ENCODE data around the gene KLHL20. TPM values are rescaled to one million over a fixed set of nuclear protein-coding genes. Genes with fewer than 3 reads are reported as not detected.

The KLHL20 gene
- total and polyA plus RNA-seq, 12 donors, result 4.6 to 42.5 (median 23.8) TPM

GRCh38 chr1:173827611-173828010 lies 112.8 kb downstream of the KLHL20 start:
- no peaks in the 10 kb centered on the region for H3K36me3 ChIP-seq (replicated peaks in 1 of 2)
- intact Hi-C loops (cut with DNase I), result loop anchor here in 1 of 2 donors (10.0 kb wide), 1 partner anchor 393 kb away; no protein-coding TSS in a partner anchor
- TF ChIP-seq CTCF (IDR thresholded peaks at IDR 0.05) (no peak), POLR2A (IDR thresholded peaks at IDR 0.05) (no peak)
- WGBS, 4 donors, result 82 to 100% (median 85%) methylated on average over 2 of the region's 2 CpGs
- H3K4me3 ChIP-seq, result no peak overlapping the region
- DNase-seq, result no peak
- no peaks in the 10 kb centered on the region for H3K9me3 ChIP-seq (replicated peaks in 1 of 3)
- H3K27ac ChIP-seq, result no peak overlapping the region
- H3K4me1 ChIP-seq (replicated peaks in 1 of 2), result peaks cover 4 to 7% of the 10 kb centered on the region in 2 donors
- no peaks in the 10 kb centered on the region for H3K27me3 ChIP-seq

- TF ChIP-seq POLR2A (IDR thresholded peaks at IDR 0.05) (no peak), CTCF (IDR thresholded peaks at IDR 0.05) (no peak)
- H3K27ac ChIP-seq, result no peak overlapping the region
- no peaks in the 10 kb centered on the region for H3K27me3 ChIP-seq
- 93 to 95% (median 95%) methylated on average over 1 of the region's 1 CpG for WGBS, 4 donors
- peaks cover 0 to 14% of the 10 kb centered on the region in 2 donors for H3K36me3 ChIP-seq (replicated peaks in 1 of 2)
- intact Hi-C loops (cut with DNase I), result no loop called here
- H3K4me1 ChIP-seq (replicated peaks in 1 of 2), result no peaks in the 10 kb centered on the region
- H3K9me3 ChIP-seq (replicated peaks in 1 of 3), result no peaks in the 10 kb centered on the region
- no peak overlapping the region for H3K4me3 ChIP-seq
- no peak for DNase-seq
These were observed 118.0 kb downstream of the KLHL20 start for GRCh38 chr1:173832748-173833147.

Small RNA genes lying within 50 kb of the gene (small RNA-seq; reads per million reads assigned to genes)
- 0 reads per million in 2 donors for gene BX248409.1
- 0 reads per million in 2 donors for gene RF00019

Other genes starting within 250 kb of the KLHL20 start
- 100 to 1,000 TPM; 241 to 461 (median 308) TPM for gene PRDX6, start 237.6 kb upstream of the KLHL20 start, total RNA-seq
- 100 to 1,000 TPM; 171 to 444 (median 434) TPM for gene PRDX6, start 237.6 kb upstream of the KLHL20 start, polyA plus RNA-seq
- gene SLC9C2, start 111.9 kb upstream of the KLHL20 start, total RNA-seq, result 1 to 10 TPM in 1 of 9 donors, under 1 TPM in 4, not detected in 4; 0.11 to 1.2 (median 0.13) TPM
- under 1 TPM; 0.32 to 0.38 (median 0.34) TPM for gene SLC9C2, start 111.9 kb upstream of the KLHL20 start, polyA plus RNA-seq
- not detected for gene TEX50, start 79.6 kb upstream of the KLHL20 start, total RNA-seq
- gene TEX50, start 79.6 kb upstream of the KLHL20 start, polyA plus RNA-seq, result not detected
- gene ANKRD45, start 45.1 kb upstream of the KLHL20 start, total RNA-seq, result 1 to 10 TPM in 2 of 9 donors, under 1 TPM in 5, not detected in 2; 0.41 to 2.3 (median 0.78) TPM
- 1 to 10 TPM in 1 of 3 donors, under 1 TPM in 2; 0.56 to 1.3 (median 0.74) TPM for gene ANKRD45, start 45.1 kb upstream of the KLHL20 start, polyA plus RNA-seq
- 10 to 100 TPM; 20.4 to 33.5 (median 25.4) TPM for gene DARS2, start 109.7 kb downstream of the KLHL20 start, total RNA-seq
- 10 to 100 TPM in 1 of 3 donors, 1 to 10 TPM in 2; 6.2 to 35.1 (median 8.7) TPM for gene DARS2, start 109.7 kb downstream of the KLHL20 start, polyA plus RNA-seq
- gene CENPL, start 109.9 kb downstream of the KLHL20 start, total RNA-seq, result 10 to 100 TPM in 2 of 9 donors, 1 to 10 TPM in 7; 1.3 to 63.3 (median 5.5) TPM
- 1 to 10 TPM in 2 of 3 donors, under 1 TPM in 1; 0.94 to 6.2 (median 2.3) TPM for gene CENPL, start 109.9 kb downstream of the KLHL20 start, polyA plus RNA-seq
- 100 to 1,000 TPM; 112 to 486 (median 253) TPM for gene GAS5, start 153.0 kb downstream of the KLHL20 start, total RNA-seq
- 100 to 1,000 TPM; 116 to 720 (median 678) TPM for gene GAS5, start 153.0 kb downstream of the KLHL20 start, polyA plus RNA-seq
- 10 to 100 TPM in 5 of 9 donors, 1 to 10 TPM in 4; 5.1 to 20.4 (median 11.2) TPM for gene ZBTB37, start 153.4 kb downstream of the KLHL20 start, total RNA-seq
- gene ZBTB37, start 153.4 kb downstream of the KLHL20 start, polyA plus RNA-seq, result 1 to 10 TPM in 2 of 3 donors, under 1 TPM in 1; 0.91 to 4.2 (median 3.6) TPM
- 1 to 10 TPM in 2 of 9 donors, under 1 TPM in 4, not detected in 3; 0.19 to 1.2 (median 0.66) TPM for gene SERPINC1, start 202.3 kb downstream of the KLHL20 start, total RNA-seq
- under 1 TPM in 2 of 3 donors, not detected in 1; 0.40 to 0.49 TPM for gene SERPINC1, start 202.3 kb downstream of the KLHL20 start, polyA plus RNA-seq